ENCODE results near the gene PLCD3. TPM values are rescaled to one million over a fixed set of nuclear protein-coding genes. Genes with fewer than 3 reads are reported as not detected.

PLCD3 gene
- total RNA-seq, 2 experiments from 2014 or later: 4.2 to 4.9 TPM

- Mint-ChIP-seq H3K36me3 (peaks cover 21% of the 10 kb centered on the region), H3K27me3 (no peaks in the 10 kb centered on the region), H3K9me3 (no peaks in the 10 kb centered on the region), H3K4me3 (no peak overlapping the region), H3K4me1 (peaks cover 4% of the 10 kb centered on the region), H3K27ac (no peak overlapping the region)
- ATAC-seq (ENCODE audit: low read depth): no peak
- POLR2A ChIA-PET: no interaction called here
- no peak for DNase-seq
Observed at GRCh38 chr17:45092911-45093430, 39.3 kb downstream of the PLCD3 start.

- POLR2A ChIA-PET: no interaction called here
Observed at GRCh38 chr17:45091778-45092425, 40.4 kb downstream of the PLCD3 start.

GRCh38 chr17:45090711-45091110 is 41.6 kb downstream of the PLCD3 start:
- Mint-ChIP-seq H3K4me3 (no peak overlapping the region), H3K4me1 (peaks cover 4% of the 10 kb centered on the region), H3K36me3 (peaks cover 13% of the 10 kb centered on the region), H3K27me3 (no peaks in the 10 kb centered on the region), H3K27ac (peak overlapping the region; percentile 21), H3K9me3 (no peaks in the 10 kb centered on the region)
- no peak for ATAC-seq (ENCODE audit: low read depth)
- POLR2A ChIA-PET: interaction anchor here (1.1 kb wide), 1 partner anchor 9 kb away, joined by 3 read pairs; no protein-coding TSS in a partner anchor
- no peak for DNase-seq

More at GRCh38 chr17:45091778-45092425, 40.4 kb downstream of the PLCD3 start:
- Mint-ChIP-seq H3K27ac (peak overlapping the region; percentile 10), H3K4me1 (peaks cover 4% of the 10 kb centered on the region), H3K36me3 (peaks cover 19% of the 10 kb centered on the region), H3K9me3 (no peaks in the 10 kb centered on the region), H3K27me3 (no peaks in the 10 kb centered on the region), H3K4me3 (no peak overlapping the region)
- DNase-seq (no peak), ATAC-seq (ENCODE audit: low read depth) (no peak)

GRCh38 chr17:45088741-45089140 is 43.6 kb downstream of the PLCD3 start:
- peaks cover 11% of the 10 kb centered on the region for H3K36me3 Mint-ChIP-seq
- peaks cover 4% of the 10 kb centered on the region for H3K4me1 Mint-ChIP-seq
- no peaks in the 10 kb centered on the region for H3K9me3 Mint-ChIP-seq
- DNase-seq: no peak
- no peak overlapping the region for H3K4me3 Mint-ChIP-seq
- H3K27me3 Mint-ChIP-seq: no peaks in the 10 kb centered on the region
- ATAC-seq (ENCODE audit: low read depth): peak; percentile 28
- POLR2A ChIA-PET: interaction anchor here (1.1 to 1.7 kb wide), 2 partner anchors 28 to 190 kb away, joined by 4 read pairs; partner anchors contain the start of gene NMT1
- peak overlapping the region; percentile 57 for H3K27ac Mint-ChIP-seq

- no peaks in the 10 kb centered on the region for H3K27me3 Mint-ChIP-seq
- H3K9me3 Mint-ChIP-seq: no peaks in the 10 kb centered on the region
- DNase-seq (no peak), ATAC-seq (ENCODE audit: low read depth) (no peak)
- POLR2A ChIA-PET: interaction anchor here (1.1 to 1.7 kb wide), 2 partner anchors 27 to 189 kb away, joined by 4 read pairs; partner anchors contain the start of gene NMT1
- H3K4me3 Mint-ChIP-seq: no peak overlapping the region
- peak overlapping the region; percentile 56 for H3K27ac Mint-ChIP-seq
- peaks cover 4% of the 10 kb centered on the region for H3K4me1 Mint-ChIP-seq
- peaks cover 9% of the 10 kb centered on the region for H3K36me3 Mint-ChIP-seq
Observed at GRCh38 chr17:45087978-45088377, 44.3 kb downstream of the PLCD3 start.

GRCh38 chr17:45087504-45087975 is 44.8 kb downstream of the PLCD3 start:
- no peak for ATAC-seq (ENCODE audit: low read depth)
- no peak for DNase-seq
- H3K4me3 Mint-ChIP-seq: no peak overlapping the region
- peaks cover 4% of the 10 kb centered on the region for H3K4me1 Mint-ChIP-seq
- H3K9me3 Mint-ChIP-seq: no peaks in the 10 kb centered on the region
- H3K36me3 Mint-ChIP-seq: peaks cover 9% of the 10 kb centered on the region
- peak overlapping the region; percentile 18 for H3K27ac Mint-ChIP-seq
- no peaks in the 10 kb centered on the region for H3K27me3 Mint-ChIP-seq
- POLR2A ChIA-PET: interaction anchor here (1.1 to 1.7 kb wide), 2 partner anchors 26 to 189 kb away, joined by 4 read pairs; partner anchors contain the start of gene NMT1

GRCh38 chr17:45086865-45087503 is 45.3 kb downstream of the PLCD3 start:
- POLR2A ChIA-PET: no interaction called here
- DNase-seq (no peak), ATAC-seq (ENCODE audit: low read depth) (no peak)
- Mint-ChIP-seq H3K4me3 (no peak overlapping the region), H3K27ac (no peak overlapping the region), H3K9me3 (no peaks in the 10 kb centered on the region), H3K4me1 (peaks cover 4% of the 10 kb centered on the region), H3K27me3 (no peaks in the 10 kb centered on the region), H3K36me3 (peaks cover 8% of the 10 kb centered on the region)

GRCh38 chr17:45086391-45086790 is 45.9 kb downstream of the PLCD3 start:
- no peak overlapping the region for H3K27ac Mint-ChIP-seq
- no peak overlapping the region for H3K4me3 Mint-ChIP-seq
- peaks cover 4% of the 10 kb centered on the region for H3K4me1 Mint-ChIP-seq
- H3K36me3 Mint-ChIP-seq: peaks cover 13% of the 10 kb centered on the region
- no peaks in the 10 kb centered on the region for H3K27me3 Mint-ChIP-seq
- ATAC-seq (ENCODE audit: low read depth): no peak
- POLR2A ChIA-PET: no interaction called here
- no peaks in the 10 kb centered on the region for H3K9me3 Mint-ChIP-seq
- DNase-seq: no peak

- ATAC-seq (ENCODE audit: low read depth): no peak
- Mint-ChIP-seq H3K27ac (no peak overlapping the region), H3K36me3 (peaks cover 19% of the 10 kb centered on the region), H3K4me3 (no peak overlapping the region), H3K9me3 (no peaks in the 10 kb centered on the region), H3K4me1 (peaks cover 11% of the 10 kb centered on the region), H3K27me3 (no peaks in the 10 kb centered on the region)
- POLR2A ChIA-PET: interaction anchor here (1.2 kb wide), 1 partner anchor 10 kb away, joined by 3 read pairs; no protein-coding TSS in a partner anchor
- no peak for DNase-seq
Observed at GRCh38 chr17:45081047-45081703, 51.1 kb downstream of the PLCD3 start.

- POLR2A ChIA-PET: no interaction called here
- ATAC-seq (ENCODE audit: low read depth): no peak
- no peak for DNase-seq
- Mint-ChIP-seq H3K27ac (no peak overlapping the region), H3K9me3 (no peaks in the 10 kb centered on the region), H3K4me1 (peaks cover 16% of the 10 kb centered on the region), H3K27me3 (no peaks in the 10 kb centered on the region), H3K4me3 (no peak overlapping the region), H3K36me3 (peaks cover 30% of the 10 kb centered on the region)
Observed at GRCh38 chr17:45077643-45078042, 54.7 kb downstream of the PLCD3 start.

GRCh38 chr17:45073414-45074070 is 58.8 kb downstream of the PLCD3 start:
- Mint-ChIP-seq H3K27me3 (no peaks in the 10 kb centered on the region), H3K9me3 (no peaks in the 10 kb centered on the region), H3K4me3 (no peak overlapping the region), H3K4me1 (peaks cover 18% of the 10 kb centered on the region), H3K27ac (peak overlapping the region; percentile 25), H3K36me3 (peaks cover 17% of the 10 kb centered on the region)
- DNase-seq (no peak), ATAC-seq (ENCODE audit: low read depth) (no peak)
- POLR2A ChIA-PET: interaction anchor here (0.7 to 1.5 kb wide), 2 partner anchors 12 to 35 kb away, joined by 4 to 6 read pairs; partner anchors contain the start of gene NMT1

GRCh38 chr17:45070809-45071208 is 61.5 kb downstream of the PLCD3 start:
- no peak for DNase-seq
- Mint-ChIP-seq H3K27me3 (no peaks in the 10 kb centered on the region), H3K27ac (no peak overlapping the region), H3K9me3 (no peaks in the 10 kb centered on the region), H3K4me3 (no peak overlapping the region), H3K36me3 (peaks cover 24% of the 10 kb centered on the region), H3K4me1 (peaks cover 21% of the 10 kb centered on the region)
- POLR2A ChIA-PET: no interaction called here
- ATAC-seq (ENCODE audit: low read depth): no peak

GRCh38 chr17:45070001-45070400 is 62.3 kb downstream of the PLCD3 start:
- Mint-ChIP-seq H3K4me1 (peaks cover 21% of the 10 kb centered on the region), H3K27ac (no peak overlapping the region), H3K36me3 (peaks cover 24% of the 10 kb centered on the region), H3K9me3 (no peaks in the 10 kb centered on the region), H3K27me3 (no peaks in the 10 kb centered on the region), H3K4me3 (no peak overlapping the region)
- POLR2A ChIA-PET: no interaction called here
- DNase-seq (no peak), ATAC-seq (ENCODE audit: low read depth) (no peak)
